GM10266 (cell line): ENCODE data around the gene SOCS7.

Experiments
- DNase-seq: peaks from one replicate; pipeline ENCODE4 v3.0.0; 2012; ENCODE audit errors: extremely low spot score
- CTCF ChIP-seq: IDR thresholded peaks from 2 replicates; pipeline ENCODE4 v1.5.1; 2012; ENCODE audit warnings: mild to moderate bottlenecking, low read depth; ENCODE audit not compliant: control insufficient read depth, insufficient read depth; ENCODE audit errors: missing control alignments

The SOCS7 gene

GRCh38 chr17:38417210-38417951 lies 65.7 kb downstream of the SOCS7 start:
- TF ChIP-seq CTCF = no peak
- DNase-seq = no peak

- TF ChIP-seq CTCF = no peak
Observed at GRCh38 chr17:38418062-38418692, 66.5 kb downstream of the SOCS7 start.

GRCh38 chr17:38418693-38419507 lies 67.3 kb downstream of the SOCS7 start:
- no peak for TF ChIP-seq CTCF
- DNase-seq = no peak

More at GRCh38 chr17:38418062-38418692, 66.5 kb downstream of the SOCS7 start:
- no peak for DNase-seq

GRCh38 chr17:38419508-38419981 lies 67.9 kb downstream of the SOCS7 start:
- TF ChIP-seq CTCF = no peak
- no peak for DNase-seq

- TF ChIP-seq CTCF = no peak
Observed at GRCh38 chr17:38420518-38420917, 68.9 kb downstream of the SOCS7 start.

GRCh38 chr17:38421171-38421841 lies 69.7 kb downstream of the SOCS7 start:
- no peak for TF ChIP-seq CTCF

More at GRCh38 chr17:38420518-38420917, 68.9 kb downstream of the SOCS7 start:
- no peak for DNase-seq

More at GRCh38 chr17:38421171-38421841, 69.7 kb downstream of the SOCS7 start:
- no peak for DNase-seq
